Erythroblast (primary cell): ENCODE measurements around the gene CD86.

ENCODE experiments used
- DNase-seq, 2 experiments: peaks; one replicate each; lab custom pipeline; 2025; lab: John Stamatoyannopoulos, UW
- GATA1 ChIP-seq: IDR thresholded peaks from 2 replicates; pipeline ENCODE4 v1.6.1; 2011; ENCODE audit warnings: low read depth, mild to moderate bottlenecking, control low read depth, low read length, moderate library complexity
- POLR2A ChIP-seq: IDR thresholded peaks from 2 replicates; pipeline ENCODE4 v1.6.1; 2011; ENCODE audit warnings: mild to moderate bottlenecking, low read length

The CD86 gene

DNA sequence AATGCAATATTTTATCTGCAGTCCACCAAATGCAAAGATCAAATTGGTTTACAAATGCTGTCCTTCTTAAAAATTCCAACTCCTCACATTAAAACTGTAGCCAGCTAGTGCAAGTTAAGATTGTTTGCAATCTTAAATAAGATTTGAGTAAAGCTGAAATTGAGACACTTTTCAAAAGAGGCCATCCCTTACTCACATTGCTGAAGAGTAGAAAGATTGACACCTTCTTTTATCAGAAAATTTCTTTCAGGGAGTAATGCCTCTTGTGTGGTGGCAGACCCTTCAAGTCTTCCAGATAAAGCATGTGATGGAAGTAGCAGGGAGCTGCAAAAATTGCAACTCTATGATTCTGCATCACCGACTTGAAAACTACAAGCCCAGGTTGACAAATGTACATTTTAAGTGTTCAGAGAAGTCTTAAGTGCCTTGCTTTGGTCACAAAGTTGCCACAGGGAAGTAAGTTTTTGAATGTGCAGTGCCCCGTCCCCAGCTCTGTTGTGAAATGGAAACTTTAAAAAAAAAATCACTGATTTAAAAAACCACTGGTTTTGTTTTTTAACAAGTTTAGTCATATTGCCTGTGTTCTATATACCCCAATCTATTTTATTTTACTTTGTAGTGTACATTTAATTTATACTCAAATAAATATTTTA, 12.6 kb downstream of the CD86 start:
- no peak for DNase-seq
- TF ChIP-seq GATA1: no peak
- TF ChIP-seq POLR2A: no peak

DNA sequence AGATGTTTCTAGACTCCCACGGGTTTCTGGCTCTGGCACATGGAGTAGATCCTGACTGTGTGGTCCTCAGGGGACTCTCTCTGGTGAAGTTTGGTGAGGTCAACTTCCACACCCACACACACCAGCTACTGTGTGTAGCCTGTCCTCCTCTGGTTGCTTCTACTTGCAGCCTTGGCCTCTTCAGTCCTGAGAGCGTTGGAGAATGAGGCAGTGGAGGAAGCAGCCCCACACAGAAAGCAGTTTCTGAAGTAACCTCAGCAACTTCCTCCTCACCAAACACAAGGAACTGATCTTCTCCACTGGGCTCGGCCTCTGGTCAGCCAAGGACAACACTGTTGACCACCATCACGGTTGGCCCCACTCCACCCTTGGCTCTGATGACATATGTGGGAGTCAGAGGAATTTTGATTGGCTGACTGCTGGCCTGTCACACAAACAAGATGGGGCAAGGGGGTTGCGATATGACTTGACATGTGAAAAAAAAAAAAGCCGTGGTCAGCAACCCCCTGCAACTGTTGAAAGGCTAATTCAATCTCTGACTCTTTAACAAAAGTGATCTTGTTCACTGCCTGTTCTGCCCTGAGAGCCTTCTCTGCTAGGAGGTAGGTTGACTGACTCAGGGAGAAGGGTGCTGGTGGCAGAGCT, 19.6 kb downstream of the CD86 start:
- TF ChIP-seq GATA1: no peak
- no peak for DNase-seq

- DNase-seq: no peak
- TF ChIP-seq GATA1 (no peak), POLR2A (no peak)
These were observed 21.5 kb downstream of the CD86 start for GRCh38 chr3:122076491-122077292.

DNA sequence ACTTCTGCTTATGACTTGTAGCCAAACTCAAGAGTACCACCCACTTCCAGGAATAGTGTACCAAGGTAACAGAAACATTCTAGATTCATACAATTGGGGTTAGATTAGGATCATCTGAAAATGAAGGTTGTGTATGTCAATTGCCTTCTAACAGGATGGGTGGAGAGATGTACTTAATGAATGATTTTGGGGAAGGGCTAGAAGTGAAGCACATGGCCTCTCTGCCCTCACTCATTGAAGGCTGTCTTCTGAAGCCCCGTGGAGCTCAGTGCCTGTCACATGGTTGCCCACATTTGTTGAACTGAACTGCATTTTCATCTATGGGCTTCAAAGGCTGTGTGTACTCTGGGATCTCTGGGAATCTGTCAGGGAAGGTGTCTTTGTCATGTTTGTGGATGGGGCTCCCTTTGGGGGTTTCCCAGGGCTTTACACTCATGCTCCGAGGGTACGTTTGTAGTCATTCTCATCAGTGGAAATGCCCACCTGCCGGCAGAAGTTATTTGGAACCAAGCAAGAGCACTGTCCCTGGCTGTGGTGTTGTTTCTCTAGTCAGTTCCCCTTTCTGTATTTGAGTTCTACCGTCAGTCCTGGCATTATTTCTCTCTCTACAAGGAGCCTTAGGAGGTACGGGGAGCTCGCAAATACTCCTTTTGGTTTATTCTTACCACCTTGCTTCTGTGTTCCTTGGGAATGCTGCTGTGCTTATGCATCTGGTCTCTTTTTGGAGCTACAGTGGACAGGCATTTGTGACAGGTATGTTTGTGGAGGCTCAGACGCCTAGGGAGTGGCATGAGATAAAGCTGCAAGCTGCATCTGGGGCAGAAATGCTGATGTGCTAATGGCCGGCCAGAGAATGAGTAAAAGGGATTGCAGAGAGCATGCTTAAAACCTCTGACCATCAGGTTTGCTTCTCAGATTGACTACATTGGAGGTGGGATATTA, 22.4 kb downstream of the CD86 start:
- TF ChIP-seq POLR2A (no peak), GATA1 (no peak)
- no peak for DNase-seq

DNA sequence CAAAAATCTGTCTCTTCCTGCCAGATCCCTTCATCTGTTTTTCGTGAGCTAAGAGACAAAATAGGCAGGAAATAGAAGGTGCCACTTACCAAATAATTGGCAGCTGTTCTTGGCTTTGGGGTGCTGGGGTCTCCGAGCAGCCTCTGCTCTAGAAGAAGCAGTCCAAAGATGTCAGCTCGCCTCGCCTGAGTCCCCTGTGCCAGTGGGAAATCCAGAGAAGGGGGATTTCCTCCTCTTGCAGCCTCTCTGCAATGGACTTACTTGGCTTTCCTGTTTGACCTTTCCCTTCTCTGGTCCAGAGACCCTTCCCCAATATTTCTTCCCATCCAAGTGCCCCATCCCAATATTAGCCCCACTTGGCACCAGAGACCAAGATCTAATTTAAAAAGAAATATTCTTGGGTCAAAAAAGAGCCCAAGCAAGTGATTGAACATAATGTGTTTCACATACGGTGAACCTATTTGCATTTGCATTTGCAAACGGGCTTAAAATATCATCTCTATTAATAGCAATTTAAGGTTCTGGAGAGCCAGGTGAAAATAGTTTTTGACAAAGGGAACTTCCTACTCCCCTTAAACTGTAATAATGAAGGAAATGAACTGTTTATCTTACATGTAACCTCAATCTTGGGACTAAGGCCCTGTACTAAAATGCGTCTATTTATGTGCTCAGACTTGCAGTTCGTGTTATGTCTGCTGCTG, 23.2 kb downstream of the CD86 start:
- DNase-seq: no peak
- TF ChIP-seq GATA1: no peak
- TF ChIP-seq POLR2A: no peak

DNA sequence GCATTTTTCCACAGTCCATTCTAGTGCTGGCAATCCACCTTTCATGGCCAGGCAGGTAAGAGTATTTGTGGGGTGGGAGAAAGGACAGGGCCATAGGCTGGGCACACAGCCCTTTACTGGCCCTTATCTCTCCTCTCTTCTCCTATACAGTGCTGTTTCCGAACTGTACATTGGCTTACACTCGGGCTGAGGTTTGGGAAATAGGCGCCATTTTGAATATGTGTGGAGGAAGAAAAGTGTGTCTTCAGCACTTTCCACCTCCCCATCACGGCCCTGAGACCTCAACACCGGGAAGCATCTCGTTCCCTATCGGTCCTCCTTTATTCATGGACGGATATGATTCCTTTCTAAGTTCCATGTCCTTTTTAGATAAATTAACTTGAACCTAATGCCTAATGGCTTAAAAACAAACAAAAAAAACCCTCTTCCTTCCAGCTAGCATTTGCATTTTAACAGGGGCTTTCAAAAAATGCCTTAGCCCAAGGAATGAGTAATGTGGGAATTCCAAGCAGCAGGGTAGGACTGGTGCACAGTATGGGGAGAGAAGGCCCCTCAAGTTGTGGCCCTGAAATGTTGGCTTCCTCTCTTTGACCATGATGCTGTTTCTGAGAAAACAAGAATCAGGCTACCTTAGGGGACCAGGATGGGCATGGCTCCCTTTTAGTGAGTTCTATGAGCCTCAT, 24.5 kb downstream of the CD86 start:
- TF ChIP-seq GATA1 (no peak), POLR2A (no peak)

GRCh38 chr3:122080207-122080587, 25.0 kb downstream of the CD86 start:
- TF ChIP-seq POLR2A: no peak
- TF ChIP-seq GATA1: no peak
- no peak for DNase-seq

More for the DNA sequence above, 24.5 kb downstream of the CD86 start:
- DNase-seq: no peak

GRCh38 chr3:122081543-122082247, 26.5 kb downstream of the CD86 start:
- no peak for DNase-seq

DNA sequence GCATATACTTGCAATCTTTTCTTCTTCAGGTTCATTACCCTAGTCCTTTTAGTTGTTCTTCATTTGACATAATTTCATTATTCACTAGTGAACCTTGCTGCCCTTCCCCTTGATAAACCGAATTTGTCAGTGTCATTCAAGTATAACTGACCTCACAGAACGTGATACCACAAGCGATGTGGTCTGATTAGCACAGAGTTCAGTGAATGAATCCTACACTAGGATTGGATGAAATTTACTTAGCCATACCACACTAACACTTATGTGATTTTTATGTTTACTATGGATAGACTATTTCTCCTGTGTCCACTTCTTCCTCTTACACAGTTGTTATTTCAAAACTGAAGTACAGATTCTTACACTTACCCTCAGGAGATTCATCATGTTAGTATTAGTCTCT, 27.2 kb downstream of the CD86 start:
- no peak for DNase-seq
- TF ChIP-seq POLR2A (no peak), GATA1 (no peak)

More at GRCh38 chr3:122081543-122082247, 26.5 kb downstream of the CD86 start:
- no peak for TF ChIP-seq POLR2A
- no peak for TF ChIP-seq GATA1

DNA sequence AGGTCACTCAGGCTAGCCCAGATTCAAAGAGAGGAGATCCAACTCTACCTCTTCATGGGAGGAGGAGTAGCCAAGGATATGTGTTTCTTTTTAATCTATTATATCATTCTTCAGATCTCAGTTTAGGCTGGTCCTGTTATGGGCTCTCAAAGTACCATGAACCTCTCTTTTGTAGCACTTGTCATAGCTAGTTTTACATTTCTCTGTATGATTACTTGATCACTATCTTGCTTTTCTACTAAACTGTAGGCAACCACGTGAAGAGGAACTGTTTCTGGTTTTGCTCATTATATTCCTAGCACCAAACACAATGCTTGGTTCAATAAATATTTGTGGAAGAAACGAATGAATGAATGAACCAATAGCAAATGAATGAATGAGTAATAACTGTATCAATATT, 29.6 kb downstream of the CD86 start:
- DNase-seq: no peak

GRCh38 chr3:122085673-122086072, 30.5 kb downstream of the CD86 start:
- DNase-seq: peak in 1 of 2 experiments; percentile 8
- no peak for TF ChIP-seq GATA1
- no peak for TF ChIP-seq POLR2A

More for the DNA sequence above, 29.6 kb downstream of the CD86 start:
- no peak for TF ChIP-seq POLR2A
- no peak for TF ChIP-seq GATA1

- DNase-seq: no peak
- TF ChIP-seq POLR2A (no peak), GATA1 (no peak)
These were observed 33.4 kb downstream of the CD86 start for GRCh38 chr3:122088531-122088930.
